OCI-LY7 (cell line): ENCODE measurements around the gene CETN3.

Source experiments
- EZH2phosphoT487 ChIP-seq: fragments of 200-600 bp; sonication (generic); IDR thresholded peaks from 2 replicates; pipeline ENCODE4 v1.6.1; 2018; ENCODE audit warnings: low read depth, borderline replicate concordance, mild to moderate bottlenecking, mixed run types, antibody characterized with exemption, low read length, moderate library complexity, mixed read lengths
- TF ChIP-seq, protein P1 (sequence below): fragments of 200-600 bp; sonication (generic); conservative IDR thresholded peaks from 2 replicates; pipeline ENCODE4 v1.5.1; 2014; ENCODE audit warnings: mild to moderate bottlenecking, antibody characterized with exemption, low read length, moderate library complexity, mixed read lengths

DNA sequence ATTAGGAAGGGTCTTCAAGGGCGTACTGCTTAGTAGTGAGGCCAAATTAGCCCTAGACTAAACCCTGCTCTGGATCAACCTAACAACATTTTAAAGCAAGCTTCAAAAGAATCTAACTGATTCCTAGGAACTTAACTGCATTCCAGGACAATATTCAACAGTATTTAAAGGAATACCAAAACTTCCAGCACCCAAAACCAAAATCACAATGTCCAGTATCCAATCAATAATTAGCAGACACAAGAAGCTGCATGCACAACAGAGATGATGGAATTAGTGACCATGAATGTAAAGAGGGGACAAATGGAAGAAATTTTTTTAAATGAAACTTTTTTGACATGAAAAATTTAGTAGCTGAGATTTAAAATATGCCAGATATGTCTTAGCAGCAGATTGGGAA is 53.9 kb downstream of the CETN3 start:
- TF ChIP-seq, protein P1, sequence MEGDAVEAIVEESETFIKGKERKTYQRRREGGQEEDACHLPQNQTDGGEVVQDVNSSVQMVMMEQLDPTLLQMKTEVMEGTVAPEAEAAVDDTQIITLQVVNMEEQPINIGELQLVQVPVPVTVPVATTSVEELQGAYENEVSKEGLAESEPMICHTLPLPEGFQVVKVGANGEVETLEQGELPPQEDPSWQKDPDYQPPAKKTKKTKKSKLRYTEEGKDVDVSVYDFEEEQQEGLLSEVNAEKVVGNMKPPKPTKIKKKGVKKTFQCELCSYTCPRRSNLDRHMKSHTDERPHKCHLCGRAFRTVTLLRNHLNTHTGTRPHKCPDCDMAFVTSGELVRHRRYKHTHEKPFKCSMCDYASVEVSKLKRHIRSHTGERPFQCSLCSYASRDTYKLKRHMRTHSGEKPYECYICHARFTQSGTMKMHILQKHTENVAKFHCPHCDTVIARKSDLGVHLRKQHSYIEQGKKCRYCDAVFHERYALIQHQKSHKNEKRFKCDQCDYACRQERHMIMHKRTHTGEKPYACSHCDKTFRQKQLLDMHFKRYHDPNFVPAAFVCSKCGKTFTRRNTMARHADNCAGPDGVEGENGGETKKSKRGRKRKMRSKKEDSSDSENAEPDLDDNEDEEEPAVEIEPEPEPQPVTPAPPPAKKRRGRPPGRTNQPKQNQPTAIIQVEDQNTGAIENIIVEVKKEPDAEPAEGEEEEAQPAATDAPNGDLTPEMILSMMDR: no peak
- no peak for TF ChIP-seq EZH2phosphoT487
